SU-DHL-6 (cell line): ENCODE data around the gene SH3PXD2A.

ENCODE experiments used
- H2AFZ ChIP-seq: fragments of 200-600 bp; sonication (generic); 2 replicates; pipeline ENCODE4 v1.6.1; 2014; ENCODE audit warnings: low read depth, mild to moderate bottlenecking, moderate library complexity, mixed read lengths, antibody characterized with exemption, low read length; ENCODE audit not compliant: severe bottlenecking
- H3F3A ChIP-seq: fragments of 200-600 bp; shearing (Covaris generic); 2 replicates; pipeline ENCODE4 v1.6.0; 2016; ENCODE audit warnings: antibody characterized with exemption, mild to moderate bottlenecking; ENCODE audit not compliant: insufficient read depth
- H3K27ac ChIP-seq: fragments of 200-600 bp; sonication (generic); 2 replicates; pipeline ENCODE4 v1.5.1; 2016; ENCODE audit warnings: low read depth, mild to moderate bottlenecking, low read length, moderate library complexity, mixed read lengths
- H3K27me3 ChIP-seq: fragments of 200-600 bp; sonication (generic), shearing (Covaris generic); 2 replicates; pipeline ENCODE4 v1.6.0; 2014; ENCODE audit warnings: mild to moderate bottlenecking, low read length
- H3K36me3 ChIP-seq: fragments of 200-600 bp; sonication (generic); 2 replicates; pipeline ENCODE4 v1.6.1; 2014; ENCODE audit warnings: mild to moderate bottlenecking, low read length, mixed read lengths
- H3K4me2 ChIP-seq: fragments of 300-600, 200-600 bp; shearing (Covaris generic), sonication (generic); 2 replicates; pipeline ENCODE4 v1.6.0; 2014; ENCODE audit warnings: low read length, low read depth, mild to moderate bottlenecking; ENCODE audit not compliant: poor library complexity, severe bottlenecking
- H3K4me3 ChIP-seq: fragments of 200-600 bp; sonication (generic); 2 replicates; pipeline ENCODE4 v1.5.1; 2014; ENCODE audit warnings: antibody characterized with exemption, low read length, mild to moderate bottlenecking, mixed read lengths; ENCODE audit not compliant: insufficient read depth, poor library complexity, severe bottlenecking
- H3K79me2 ChIP-seq: fragments of 200-600 bp; sonication (generic); 2 replicates; pipeline ENCODE4 v1.6.1; 2014; ENCODE audit warnings: mild to moderate bottlenecking, low read length, moderate library complexity; ENCODE audit not compliant: insufficient read depth
- H3K9ac ChIP-seq: fragments of 200-600 bp; sonication (generic); 2 replicates; pipeline ENCODE4 v1.7.0; 2014; ENCODE audit warnings: mild to moderate bottlenecking, low read length
- H3K9me2 ChIP-seq: fragments of 200-600 bp; sonication (generic); replicated peaks from 2 replicates; pipeline ENCODE4 v1.6.1; 2014; ENCODE audit warnings: low read length; ENCODE audit not compliant: insufficient read depth
- H3K9me3 ChIP-seq: fragments of 200-600 bp; sonication (generic); 2 replicates; pipeline ENCODE4 v1.6.1; 2014; ENCODE audit warnings: low read length, mixed read lengths; ENCODE audit not compliant: insufficient read depth
- H4K20me1 ChIP-seq: fragments of 200-600 bp; sonication (generic); 2 replicates; pipeline ENCODE4 v1.6.1; 2014; ENCODE audit warnings: low read depth, mild to moderate bottlenecking, antibody characterized with exemption, low read length, moderate library complexity, mixed read lengths
- EZH2phosphoT487 ChIP-seq: fragments of 200-600 bp; sonication (generic), shearing (Covaris generic); conservative IDR thresholded peaks from 2 replicates; pipeline ENCODE4 v1.6.1; 2018; ENCODE audit warnings: mild to moderate bottlenecking, antibody characterized with exemption, low read length, moderate library complexity, mixed read lengths
- TF ChIP-seq, protein P1 (sequence below): fragments of 200-600 bp; sonication (generic); IDR thresholded peaks from one replicate; pipeline ENCODE4 v1.5.1; 2017; ENCODE audit warnings: antibody characterized with exemption, mild to moderate bottlenecking, low read length, moderate library complexity; ENCODE audit not compliant: insufficient read depth, poor library complexity, severe bottlenecking

Gene SH3PXD2A

DNA sequence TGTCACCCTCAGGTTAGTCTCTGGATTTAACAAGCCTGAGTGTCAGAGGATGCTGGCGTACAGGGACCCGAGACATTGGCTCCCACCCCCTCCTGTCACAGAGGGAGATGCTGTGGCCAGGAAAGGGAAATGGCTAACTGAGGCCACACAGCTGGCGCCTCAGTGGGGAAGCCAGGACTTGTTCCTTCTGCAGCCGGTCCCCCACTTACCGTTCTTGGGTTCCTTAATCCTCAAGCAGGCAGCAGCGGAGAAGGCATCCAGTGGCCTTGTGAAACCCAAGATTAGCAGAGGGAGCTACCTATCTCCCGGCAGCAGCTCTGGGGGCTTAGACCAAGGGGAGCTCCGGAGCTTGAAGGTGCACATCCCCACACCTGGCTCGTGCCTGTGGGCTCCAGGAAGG, 296.5 kb downstream of the SH3PXD2A start:
- Histone ChIP-seq H3K79me2 (no peaks in the 10 kb centered on the region), H3K4me3 (no peak overlapping the region), H3K9me3 (no peaks in the 10 kb centered on the region), H3K27ac (no peak overlapping the region), H3K9me2 (no peaks in the 10 kb centered on the region), H3K9ac (no peak overlapping the region), H3K27me3 (no peaks in the 10 kb centered on the region), H3K36me3 (no peaks in the 10 kb centered on the region), H3K4me2 (no peak overlapping the region), H2AFZ (no peak overlapping the region), H3F3A (no peaks in the 10 kb centered on the region), H4K20me1 (no peaks in the 10 kb centered on the region)
- no peak for TF ChIP-seq EZH2phosphoT487

GRCh38 chr10:103557455-103557854, 297.9 kb downstream of the SH3PXD2A start:
- H3K36me3 ChIP-seq = no peaks in the 10 kb centered on the region
- no peaks in the 10 kb centered on the region for H4K20me1 ChIP-seq
- H3K27ac ChIP-seq = no peak overlapping the region
- TF ChIP-seq, protein P1, sequence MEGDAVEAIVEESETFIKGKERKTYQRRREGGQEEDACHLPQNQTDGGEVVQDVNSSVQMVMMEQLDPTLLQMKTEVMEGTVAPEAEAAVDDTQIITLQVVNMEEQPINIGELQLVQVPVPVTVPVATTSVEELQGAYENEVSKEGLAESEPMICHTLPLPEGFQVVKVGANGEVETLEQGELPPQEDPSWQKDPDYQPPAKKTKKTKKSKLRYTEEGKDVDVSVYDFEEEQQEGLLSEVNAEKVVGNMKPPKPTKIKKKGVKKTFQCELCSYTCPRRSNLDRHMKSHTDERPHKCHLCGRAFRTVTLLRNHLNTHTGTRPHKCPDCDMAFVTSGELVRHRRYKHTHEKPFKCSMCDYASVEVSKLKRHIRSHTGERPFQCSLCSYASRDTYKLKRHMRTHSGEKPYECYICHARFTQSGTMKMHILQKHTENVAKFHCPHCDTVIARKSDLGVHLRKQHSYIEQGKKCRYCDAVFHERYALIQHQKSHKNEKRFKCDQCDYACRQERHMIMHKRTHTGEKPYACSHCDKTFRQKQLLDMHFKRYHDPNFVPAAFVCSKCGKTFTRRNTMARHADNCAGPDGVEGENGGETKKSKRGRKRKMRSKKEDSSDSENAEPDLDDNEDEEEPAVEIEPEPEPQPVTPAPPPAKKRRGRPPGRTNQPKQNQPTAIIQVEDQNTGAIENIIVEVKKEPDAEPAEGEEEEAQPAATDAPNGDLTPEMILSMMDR = no peak
- TF ChIP-seq EZH2phosphoT487 = no peak
- no peak overlapping the region for H3K4me2 ChIP-seq
- H3K4me3 ChIP-seq = no peak overlapping the region
- no peaks in the 10 kb centered on the region for H3K79me2 ChIP-seq
- no peak overlapping the region for H2AFZ ChIP-seq
- H3K9me3 ChIP-seq = no peaks in the 10 kb centered on the region
- no peaks in the 10 kb centered on the region for H3K9me2 ChIP-seq
- H3K9ac ChIP-seq = no peak overlapping the region
- no peaks in the 10 kb centered on the region for H3F3A ChIP-seq
- H3K27me3 ChIP-seq = no peaks in the 10 kb centered on the region

GRCh38 chr10:103556383-103557007, 298.9 kb downstream of the SH3PXD2A start:
- H3K9ac ChIP-seq = no peak overlapping the region
- no peaks in the 10 kb centered on the region for H3K79me2 ChIP-seq
- H3K4me2 ChIP-seq = no peak overlapping the region
- H3K9me2 ChIP-seq = no peaks in the 10 kb centered on the region
- H3K36me3 ChIP-seq = no peaks in the 10 kb centered on the region
- no peaks in the 10 kb centered on the region for H3K9me3 ChIP-seq
- H4K20me1 ChIP-seq = no peaks in the 10 kb centered on the region
- H2AFZ ChIP-seq = no peak overlapping the region
- no peak for TF ChIP-seq EZH2phosphoT487
- TF ChIP-seq, protein P1 = no peak
- H3K4me3 ChIP-seq = no peak overlapping the region
- H3K27me3 ChIP-seq = no peaks in the 10 kb centered on the region
- H3K27ac ChIP-seq = no peak overlapping the region
- H3F3A ChIP-seq = no peaks in the 10 kb centered on the region

DNA sequence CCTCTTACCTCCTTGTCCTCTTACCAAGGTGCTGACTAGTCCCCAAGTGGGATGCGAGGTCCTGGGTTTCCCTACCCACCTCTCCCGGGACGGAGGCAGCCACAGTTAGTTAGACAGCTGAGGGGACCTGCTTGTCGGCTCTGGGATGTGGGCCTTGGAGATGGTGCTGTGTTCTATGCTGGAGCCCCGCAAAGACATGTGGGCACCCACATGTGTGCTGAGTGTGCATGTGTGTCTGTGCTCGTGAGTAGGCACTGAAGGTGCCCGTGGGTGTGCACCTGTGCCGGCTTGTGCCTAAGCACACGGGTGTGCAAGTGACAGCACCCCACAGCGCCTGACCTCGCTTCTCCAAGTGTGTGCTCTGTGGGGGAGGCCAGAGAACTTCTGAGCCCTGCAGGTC, 299.7 kb downstream of the SH3PXD2A start:
- H3K9me3 ChIP-seq = no peaks in the 10 kb centered on the region
- no peaks in the 10 kb centered on the region for H4K20me1 ChIP-seq
- H3K4me2 ChIP-seq = no peak overlapping the region
- H3K4me3 ChIP-seq = no peak overlapping the region
- no peaks in the 10 kb centered on the region for H3F3A ChIP-seq
- H3K9me2 ChIP-seq = no peaks in the 10 kb centered on the region
- no peaks in the 10 kb centered on the region for H3K27me3 ChIP-seq
- H3K36me3 ChIP-seq = no peaks in the 10 kb centered on the region
- no peak for TF ChIP-seq EZH2phosphoT487
- TF ChIP-seq, protein P1 = no peak
- no peak overlapping the region for H3K27ac ChIP-seq
- no peak overlapping the region for H2AFZ ChIP-seq
- H3K79me2 ChIP-seq = no peaks in the 10 kb centered on the region
- no peak overlapping the region for H3K9ac ChIP-seq
